Esophagus muscularis mucosa (tissue), 4 donors: ENCODE data around the gene CAMKMT. TPM values are rescaled to one million over a fixed set of nuclear protein-coding genes. Genes with fewer than 3 reads are reported as not detected.

Experiments
- DNase-seq: peaks from one replicate; pipeline ENCODE4 v3.0.0-alpha.2; 2017; ENCODE audit errors: extremely low spot score
- H3K27ac ChIP-seq, 4 donors: fragments of 200-600 bp; sonication (generic); replicated peaks in 1 of 4; 1 replicate in 3 of 4; 2 replicates in 1 of 4; pipeline ENCODE4 v1.5.1; 2016 to 2019; ENCODE audit warnings: mild to moderate bottlenecking in 1 of 4
- H3K27me3 ChIP-seq, 4 donors: fragments of 200-600 bp; sonication (generic); one replicate each; pipeline versions ENCODE4 v1.5.1 to v1.6.0; 2016 to 2019
- H3K36me3 ChIP-seq, 4 donors: fragments of 200-600 bp; sonication (generic); one replicate each; pipeline ENCODE4 v1.5.1; 2016 to 2019
- H3K4me1 ChIP-seq, 4 donors: fragments of 200-600 bp; sonication (generic); one replicate each; pipeline ENCODE4 v1.5.1; 2016 to 2019
- H3K4me3 ChIP-seq, 4 donors: fragments of 200-600 bp; sonication (generic); 1 replicate in 2 of 4; 2 replicates in 2 of 4; pipeline ENCODE4 v1.5.1; 2016 to 2019; ENCODE audit warnings: mild to moderate bottlenecking in 4 of 4, moderate library complexity in 1 of 4
- H3K9me3 ChIP-seq, 4 donors: fragments of 200-600 bp; sonication (generic); 1 replicate in 3 of 4; 2 replicates in 1 of 4; pipeline ENCODE4 v1.5.1; 2016 to 2019
- EP300 ChIP-seq: sonication (generic); formaldehyde crosslinking; IDR thresholded peaks from one replicate; pipeline ENCODE4 v1.6.1; 2017; ENCODE audit warnings: antibody characterized with exemption
- POLR2A ChIP-seq: fragments of 450-650 bp; IDR thresholded peaks from one replicate; pipeline ENCODE4 v1.6.1; 2017; ENCODE audit warnings: antibody characterized with exemption, moderate library complexity, mild to moderate bottlenecking, low read depth
- POLR2AphosphoS5 ChIP-seq, 2 donors: sonication (generic); formaldehyde crosslinking; IDR thresholded peaks; one replicate each; pipeline ENCODE4 v1.6.1; 2017; ENCODE audit warnings: antibody characterized with exemption in 2 of 2
- WGBS: methylation state at CpG from one replicate; pipeline ENCODE4 v1.1.5; 2018; 5-methylcytosine and 5-hydroxymethylcytosine counted together
- intact Hi-C: fragments of 100-400 bp; cut with DNase I; formaldehyde crosslinking; loops from one replicate; pipeline ENCODE4 v1.15.1; 2023
- total RNA-seq, 4 donors: library from RNA; depleted of rRNA; stranded (reverse); fragments of >200 nt; gene quantifications; one replicate each; pipeline versions ENCODE4 v1.1.0 to v1.2.1, GENCODE V29; 2016
- TF ChIP-seq, protein P1 (sequence below), 3 experiments: fragments of 200-600 bp in 2 of 3; fragments of 450-650 bp in 1 of 3; sonication (generic) in 2 of 3; IDR thresholded peaks; one replicate each; pipeline ENCODE4 v1.5.1; 2017 to 2019; ENCODE audit warnings: antibody characterized with exemption in 3 of 3, mild to moderate bottlenecking in 2 of 3, moderate library complexity in 1 of 3

CAMKMT gene
- total RNA-seq, 4 donors from 2014 or later, result 5.8 to 8.3 (median 6.9) TPM

GRCh38 chr2:44433895-44434294 is 72.1 kb downstream of the CAMKMT start:
- no peaks in the 10 kb centered on the region for H3K9me3 ChIP-seq
- H3K4me3 ChIP-seq, result no peak overlapping the region
- intact Hi-C loops, result no loop called here
- no peak for DNase-seq
- TF ChIP-seq POLR2A, result no peak
- TF ChIP-seq, protein P1, sequence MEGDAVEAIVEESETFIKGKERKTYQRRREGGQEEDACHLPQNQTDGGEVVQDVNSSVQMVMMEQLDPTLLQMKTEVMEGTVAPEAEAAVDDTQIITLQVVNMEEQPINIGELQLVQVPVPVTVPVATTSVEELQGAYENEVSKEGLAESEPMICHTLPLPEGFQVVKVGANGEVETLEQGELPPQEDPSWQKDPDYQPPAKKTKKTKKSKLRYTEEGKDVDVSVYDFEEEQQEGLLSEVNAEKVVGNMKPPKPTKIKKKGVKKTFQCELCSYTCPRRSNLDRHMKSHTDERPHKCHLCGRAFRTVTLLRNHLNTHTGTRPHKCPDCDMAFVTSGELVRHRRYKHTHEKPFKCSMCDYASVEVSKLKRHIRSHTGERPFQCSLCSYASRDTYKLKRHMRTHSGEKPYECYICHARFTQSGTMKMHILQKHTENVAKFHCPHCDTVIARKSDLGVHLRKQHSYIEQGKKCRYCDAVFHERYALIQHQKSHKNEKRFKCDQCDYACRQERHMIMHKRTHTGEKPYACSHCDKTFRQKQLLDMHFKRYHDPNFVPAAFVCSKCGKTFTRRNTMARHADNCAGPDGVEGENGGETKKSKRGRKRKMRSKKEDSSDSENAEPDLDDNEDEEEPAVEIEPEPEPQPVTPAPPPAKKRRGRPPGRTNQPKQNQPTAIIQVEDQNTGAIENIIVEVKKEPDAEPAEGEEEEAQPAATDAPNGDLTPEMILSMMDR (IDR thresholded peaks at IDR 0.05), result no peak
- TF ChIP-seq POLR2AphosphoS5 (IDR thresholded peaks at IDR 0.05), result no peak
- no peak for TF ChIP-seq EP300
- H3K27ac ChIP-seq, result no peak overlapping the region
- 82% methylated on average over 4 of the region's 4 CpGs for WGBS
- H3K27me3 ChIP-seq, result no peaks in the 10 kb centered on the region
- peaks cover 6 to 15% (median 12%) of the 10 kb centered on the region in 4 donors for H3K4me1 ChIP-seq
- H3K36me3 ChIP-seq, result no peaks in the 10 kb centered on the region

DNA sequence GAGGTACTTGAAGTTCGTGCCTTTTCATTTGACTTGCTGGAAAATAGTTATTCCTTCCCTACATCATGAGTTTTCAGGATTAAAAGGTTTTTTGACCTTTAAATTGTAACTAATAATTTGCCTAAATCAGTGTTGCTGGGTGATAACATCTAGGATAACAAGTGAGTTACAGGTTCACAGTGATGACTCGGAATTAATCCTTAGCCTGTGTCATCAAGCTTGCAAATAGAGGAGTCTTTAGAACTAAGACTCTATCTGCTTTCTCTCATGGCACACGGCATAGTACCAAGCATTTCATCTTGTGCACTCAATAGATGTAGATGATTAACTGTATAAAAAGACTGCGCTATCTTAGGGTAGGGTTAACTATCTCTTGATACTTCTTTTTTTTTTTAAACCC is 79.5 kb downstream of the CAMKMT start:
- intact Hi-C loops, result no loop called here
- Histone ChIP-seq H3K4me3 (no peak overlapping the region), H3K27me3 (no peaks in the 10 kb centered on the region), H3K27ac (no peak overlapping the region), H3K9me3 (no peaks in the 10 kb centered on the region), H3K4me1 (no peaks in the 10 kb centered on the region), H3K36me3 (no peaks in the 10 kb centered on the region)
- 81% methylated on average over 4 of the region's 4 CpGs for WGBS
- TF ChIP-seq EP300 (no peak), POLR2AphosphoS5 (IDR thresholded peaks at IDR 0.05) (no peak), POLR2A (no peak)
- TF ChIP-seq, protein P1 (IDR thresholded peaks at IDR 0.05), result no peak
- DNase-seq, result no peak

GRCh38 chr2:44442019-44442418 is 80.3 kb downstream of the CAMKMT start:
- 96% methylated on average over 1 of the region's 1 CpG for WGBS
- TF ChIP-seq EP300 (no peak), POLR2AphosphoS5 (IDR thresholded peaks at IDR 0.05) (no peak), POLR2A (no peak)
- TF ChIP-seq, protein P1 (IDR thresholded peaks at IDR 0.05), result no peak
- no peaks in the 10 kb centered on the region for H3K9me3 ChIP-seq
- H3K27ac ChIP-seq, result no peak overlapping the region
- no peak for DNase-seq
- H3K27me3 ChIP-seq, result no peaks in the 10 kb centered on the region
- no peaks in the 10 kb centered on the region for H3K4me1 ChIP-seq
- intact Hi-C loops, result no loop called here
- no peak overlapping the region for H3K4me3 ChIP-seq
- no peaks in the 10 kb centered on the region for H3K36me3 ChIP-seq

GRCh38 chr2:44443517-44443916 is 81.8 kb downstream of the CAMKMT start:
- 100% methylated on average over 2 of the region's 2 CpGs for WGBS
- Histone ChIP-seq H3K4me1 (no peaks in the 10 kb centered on the region), H3K36me3 (no peaks in the 10 kb centered on the region), H3K9me3 (no peaks in the 10 kb centered on the region), H3K4me3 (no peak overlapping the region), H3K27me3 (no peaks in the 10 kb centered on the region), H3K27ac (no peak overlapping the region)
- no peak for TF ChIP-seq POLR2AphosphoS5 (IDR thresholded peaks at IDR 0.05)
- TF ChIP-seq, protein P1 (IDR thresholded peaks at IDR 0.05), result no peak
- TF ChIP-seq POLR2A, result no peak
- TF ChIP-seq EP300, result no peak
- intact Hi-C loops, result no loop called here
- DNase-seq, result no peak

GRCh38 chr2:44444881-44445280 is 83.1 kb downstream of the CAMKMT start:
- no peaks in the 10 kb centered on the region for H3K27me3 ChIP-seq
- no peak for TF ChIP-seq POLR2AphosphoS5 (IDR thresholded peaks at IDR 0.05)
- no peak for TF ChIP-seq EP300
- no peak for TF ChIP-seq POLR2A
- TF ChIP-seq, protein P1 (IDR thresholded peaks at IDR 0.05), result no peak
- H3K4me3 ChIP-seq, result no peak overlapping the region
- no peaks in the 10 kb centered on the region for H3K4me1 ChIP-seq
- intact Hi-C loops, result no loop called here
- DNase-seq, result no peak
- H3K36me3 ChIP-seq, result no peaks in the 10 kb centered on the region
- no peak overlapping the region for H3K27ac ChIP-seq
- WGBS, result 94% methylated on average over 2 of the region's 2 CpGs
- H3K9me3 ChIP-seq, result no peaks in the 10 kb centered on the region
